Measurements from ENCODE around the gene TMCC1. TPM values are rescaled to one million over a fixed set of nuclear protein-coding genes. Genes with fewer than 3 reads are reported as not detected.

TMCC1 gene
- total RNA-seq, 2 experiments from 2014 or later: 17.6 to 17.8 TPM

DNA sequence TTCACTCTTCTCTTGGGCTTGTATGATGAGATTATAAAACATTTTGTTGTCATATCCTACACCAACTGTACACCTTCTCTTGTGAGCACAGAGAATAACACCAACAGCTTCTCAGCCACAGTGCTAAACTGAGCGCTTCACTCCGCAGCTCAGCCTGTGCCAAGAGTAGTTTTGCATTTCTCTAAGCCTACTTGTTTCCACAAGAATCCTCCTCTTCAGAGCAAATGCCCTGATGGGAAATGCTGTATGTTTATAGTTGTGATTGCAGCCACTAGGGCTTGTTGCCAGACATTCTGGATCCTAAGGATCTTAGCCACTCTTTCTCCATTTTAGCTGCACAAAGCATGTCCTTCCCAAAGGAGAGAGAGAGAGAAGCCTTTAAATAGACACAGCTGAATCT lies 148.3 kb downstream of the TMCC1 start:
- Mint-ChIP-seq H3K27me3 (no peaks in the 10 kb centered on the region), H3K4me1 (peaks cover 14% of the 10 kb centered on the region), H3K27ac (no peak overlapping the region), H3K36me3 (no peaks in the 10 kb centered on the region), H3K4me3 (no peak overlapping the region), H3K9me3 (ENCODE audit: low read depth) (no peaks in the 10 kb centered on the region)
- no peak for DNase-seq
- CTCF ChIA-PET: no interaction called here
- no peak for ATAC-seq

DNA sequence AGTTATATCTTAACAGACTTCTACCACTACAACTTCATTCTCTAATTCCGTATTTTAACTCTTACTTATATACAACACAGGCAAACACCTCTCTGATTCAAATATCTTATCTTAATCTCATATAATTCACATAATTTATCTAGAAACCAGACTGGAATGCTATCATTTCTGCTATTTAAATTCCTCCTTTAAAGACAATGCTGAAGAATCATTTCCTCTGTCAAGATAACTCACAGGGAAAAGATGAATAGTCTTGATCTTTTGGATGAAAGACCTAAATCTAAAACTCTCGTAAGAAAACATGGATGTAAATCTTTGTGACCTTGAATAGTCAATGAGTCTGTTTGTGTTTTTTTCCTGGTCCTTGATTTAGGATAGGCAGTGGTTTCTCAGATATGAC lies 151.7 kb downstream of the TMCC1 start:
- DNase-seq (no peak), ATAC-seq (no peak)
- Mint-ChIP-seq H3K9me3 (ENCODE audit: low read depth) (no peaks in the 10 kb centered on the region), H3K27ac (no peak overlapping the region), H3K27me3 (no peaks in the 10 kb centered on the region), H3K36me3 (no peaks in the 10 kb centered on the region), H3K4me1 (no peaks in the 10 kb centered on the region), H3K4me3 (no peak overlapping the region)
- CTCF ChIA-PET: no interaction called here

DNA sequence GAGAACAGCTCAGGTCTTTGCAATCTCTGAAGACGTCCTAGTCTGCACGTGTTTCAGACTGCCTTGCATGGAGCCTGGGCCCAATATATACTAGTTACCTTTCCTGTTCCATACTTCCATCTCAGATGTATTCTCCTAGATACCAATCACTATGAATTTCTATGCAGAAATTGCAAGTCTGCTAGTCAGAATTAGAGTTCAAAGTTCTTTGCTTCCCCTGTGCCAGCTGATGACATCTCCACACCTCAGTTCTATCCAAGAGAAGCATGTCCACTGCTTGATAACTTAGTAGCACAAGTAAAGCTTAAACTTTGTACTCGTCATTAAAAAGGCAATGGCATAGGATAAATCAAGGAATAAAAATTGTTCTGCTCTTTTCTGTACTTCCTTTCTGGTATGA lies 153.4 kb downstream of the TMCC1 start:
- ATAC-seq (no peak), DNase-seq (no peak)
- CTCF ChIA-PET: no interaction called here
- Mint-ChIP-seq H3K4me3 (no peak overlapping the region), H3K4me1 (no peaks in the 10 kb centered on the region), H3K36me3 (no peaks in the 10 kb centered on the region), H3K9me3 (ENCODE audit: low read depth) (no peaks in the 10 kb centered on the region), H3K27me3 (no peaks in the 10 kb centered on the region), H3K27ac (no peak overlapping the region)

DNA sequence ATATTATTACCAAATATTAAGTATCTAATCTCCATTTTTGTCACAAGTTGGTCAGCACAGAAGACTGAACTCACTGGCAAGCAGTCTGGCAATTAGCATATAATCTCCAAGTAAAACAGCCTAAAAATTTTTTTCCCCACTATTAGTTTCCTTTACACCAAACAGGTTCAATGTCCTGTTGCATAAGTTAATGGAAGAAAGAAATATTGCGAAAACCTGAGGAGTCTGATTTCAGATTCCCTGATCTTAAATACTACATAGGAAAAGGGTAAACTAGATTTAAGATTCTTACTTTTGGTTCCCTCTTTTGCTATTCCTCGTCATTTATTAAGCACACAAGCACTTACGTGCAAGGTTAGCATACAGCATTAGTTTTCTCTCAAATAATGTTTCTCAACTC lies 153.9 kb downstream of the TMCC1 start:
- Mint-ChIP-seq H3K4me3 (no peak overlapping the region), H3K9me3 (ENCODE audit: low read depth) (no peaks in the 10 kb centered on the region), H3K4me1 (no peaks in the 10 kb centered on the region), H3K36me3 (no peaks in the 10 kb centered on the region), H3K27ac (no peak overlapping the region), H3K27me3 (no peaks in the 10 kb centered on the region)
- ATAC-seq (no peak), DNase-seq (no peak)
- CTCF ChIA-PET: no interaction called here

DNA sequence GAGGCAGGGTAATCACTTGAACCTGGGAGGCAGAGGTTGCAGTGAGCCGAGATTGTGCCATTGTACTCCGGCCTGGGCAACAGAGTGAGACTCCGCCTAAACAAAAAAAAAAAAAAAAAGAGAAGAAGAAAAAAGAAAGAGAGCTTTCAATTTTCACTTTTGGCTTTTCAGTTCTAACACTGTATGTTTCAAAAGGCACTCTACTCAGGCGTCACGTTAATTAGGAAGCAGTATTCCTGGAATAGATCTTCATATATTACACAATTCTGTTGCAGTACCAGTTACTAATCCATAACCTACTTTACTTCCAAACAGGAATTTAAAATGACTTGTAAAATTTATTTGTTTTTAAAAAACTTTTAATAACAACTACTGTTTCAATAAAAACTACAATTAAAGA lies 155.3 kb downstream of the TMCC1 start:
- CTCF ChIA-PET: no interaction called here
- no peaks in the 10 kb centered on the region for H3K27me3 Mint-ChIP-seq
- H3K4me1 Mint-ChIP-seq: no peaks in the 10 kb centered on the region
- H3K4me3 Mint-ChIP-seq: no peak overlapping the region
- DNase-seq (no peak), ATAC-seq (no peak)
- H3K36me3 Mint-ChIP-seq: no peaks in the 10 kb centered on the region
- H3K9me3 Mint-ChIP-seq (ENCODE audit: low read depth): no peaks in the 10 kb centered on the region
- H3K27ac Mint-ChIP-seq: no peak overlapping the region

DNA sequence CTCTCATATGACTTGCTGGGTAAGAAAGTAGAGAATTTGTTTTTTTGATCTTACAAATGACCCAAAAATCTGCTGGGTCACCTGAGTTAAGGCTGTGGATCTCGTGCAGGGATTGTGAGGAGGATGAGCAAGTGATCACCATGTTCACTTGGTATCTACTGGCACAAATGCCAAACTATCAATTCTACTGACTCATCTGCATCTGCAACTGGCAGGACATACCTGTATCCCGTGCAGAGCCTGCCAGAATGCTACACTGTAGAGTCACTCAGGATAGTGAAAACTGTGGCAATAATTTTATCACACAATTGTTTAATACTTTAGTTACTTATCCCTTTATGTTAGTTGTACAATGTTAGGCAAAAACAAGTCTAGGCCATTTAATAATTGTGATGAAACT lies 157.4 kb downstream of the TMCC1 start:
- H3K27ac Mint-ChIP-seq: no peak overlapping the region
- ATAC-seq (no peak), DNase-seq (no peak)
- H3K9me3 Mint-ChIP-seq (ENCODE audit: low read depth): no peaks in the 10 kb centered on the region
- no peaks in the 10 kb centered on the region for H3K4me1 Mint-ChIP-seq
- no peaks in the 10 kb centered on the region for H3K27me3 Mint-ChIP-seq
- H3K36me3 Mint-ChIP-seq: no peaks in the 10 kb centered on the region
- CTCF ChIA-PET: no interaction called here
- H3K4me3 Mint-ChIP-seq: no peak overlapping the region

DNA sequence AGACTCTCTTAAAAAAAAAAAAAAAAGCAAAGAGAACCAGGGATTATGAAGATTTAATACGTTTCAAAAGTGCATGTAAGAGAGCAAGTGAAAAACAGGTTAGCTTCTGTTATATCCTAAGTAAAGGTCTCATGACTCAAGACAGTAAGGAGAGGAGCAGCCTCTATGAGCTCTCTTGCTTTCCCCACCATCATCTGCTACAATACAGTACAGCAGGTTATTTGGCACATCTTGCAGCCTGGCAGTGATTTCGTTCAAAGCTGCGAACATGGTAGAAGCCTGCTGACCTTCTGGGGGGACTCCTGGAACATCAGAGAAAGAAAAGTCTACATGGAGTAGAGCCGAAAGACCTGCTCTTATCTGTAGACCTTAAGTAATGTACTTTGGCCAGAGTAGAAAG lies 157.9 kb downstream of the TMCC1 start:
- Mint-ChIP-seq H3K27me3 (no peaks in the 10 kb centered on the region), H3K27ac (no peak overlapping the region), H3K4me3 (no peak overlapping the region), H3K9me3 (ENCODE audit: low read depth) (no peaks in the 10 kb centered on the region), H3K4me1 (no peaks in the 10 kb centered on the region), H3K36me3 (no peaks in the 10 kb centered on the region)
- ATAC-seq (no peak), DNase-seq (no peak)
- CTCF ChIA-PET: no interaction called here

DNA sequence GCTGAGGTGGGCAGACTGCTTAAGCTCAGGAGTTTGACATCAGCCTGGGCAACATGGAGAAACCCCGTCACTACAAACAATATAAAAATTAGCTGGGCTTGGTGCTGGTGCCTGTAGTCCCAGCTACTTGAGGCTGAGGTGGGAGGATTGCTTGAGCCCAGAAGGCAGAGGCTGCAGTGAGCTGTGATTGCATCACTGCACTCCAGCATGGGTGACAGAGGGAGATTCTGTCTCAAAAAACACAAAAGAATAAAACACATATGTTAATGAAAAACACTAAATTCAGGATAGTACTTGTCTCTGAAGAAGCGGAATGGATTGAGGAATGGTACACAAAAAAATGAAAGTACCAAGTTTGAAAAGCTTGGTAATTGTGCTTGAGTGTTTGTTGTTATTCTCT lies 159.1 kb downstream of the TMCC1 start:
- no peak for DNase-seq
- Mint-ChIP-seq H3K27ac (no peak overlapping the region), H3K4me3 (no peak overlapping the region), H3K27me3 (no peaks in the 10 kb centered on the region), H3K9me3 (ENCODE audit: low read depth) (no peaks in the 10 kb centered on the region), H3K36me3 (no peaks in the 10 kb centered on the region), H3K4me1 (no peaks in the 10 kb centered on the region)
- no peak for ATAC-seq
- CTCF ChIA-PET: no interaction called here

DNA sequence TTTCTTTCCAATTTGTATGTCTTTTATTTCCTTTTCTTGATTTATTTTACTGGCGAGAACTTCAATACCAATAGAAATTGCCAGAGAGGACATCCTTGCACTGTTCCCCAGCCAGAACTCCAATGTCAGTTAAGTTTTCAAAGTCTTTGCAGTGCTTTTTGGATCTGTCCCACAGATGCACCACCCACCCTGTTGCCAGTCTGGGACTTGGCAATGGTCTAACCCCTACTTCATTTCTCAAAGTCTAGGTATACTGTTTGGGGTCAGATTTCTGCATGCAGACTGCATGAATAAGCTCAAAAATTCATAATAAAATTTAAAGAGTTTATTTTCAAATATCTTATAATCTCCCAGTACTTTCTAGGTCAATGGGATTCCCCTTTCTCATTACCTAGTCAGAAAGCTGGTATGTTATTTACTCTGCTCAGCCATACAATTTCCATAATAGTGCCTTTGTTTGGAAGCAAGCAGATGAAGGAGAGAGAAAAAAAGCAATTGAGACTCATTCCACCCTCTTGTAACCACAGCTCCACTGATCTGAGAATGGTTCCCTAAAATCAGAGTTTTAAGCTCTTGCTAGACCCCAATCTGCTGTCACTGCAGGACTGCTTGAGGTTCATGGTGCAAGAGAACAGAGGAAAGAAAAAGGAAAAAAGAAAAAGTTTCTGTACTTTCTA lies 161.2 kb downstream of the TMCC1 start:
- H3K27ac Mint-ChIP-seq: no peak overlapping the region
- DNase-seq: no peak
- no peaks in the 10 kb centered on the region for H3K27me3 Mint-ChIP-seq
- CTCF ChIA-PET: interaction anchor here (1.3 kb wide), 1 partner anchor 11 kb away, joined by 3 read pairs; no protein-coding TSS in a partner anchor
- ATAC-seq: no peak
- no peaks in the 10 kb centered on the region for H3K36me3 Mint-ChIP-seq
- H3K4me3 Mint-ChIP-seq: no peak overlapping the region
- no peaks in the 10 kb centered on the region for H3K9me3 Mint-ChIP-seq (ENCODE audit: low read depth)
- H3K4me1 Mint-ChIP-seq: no peaks in the 10 kb centered on the region

DNA sequence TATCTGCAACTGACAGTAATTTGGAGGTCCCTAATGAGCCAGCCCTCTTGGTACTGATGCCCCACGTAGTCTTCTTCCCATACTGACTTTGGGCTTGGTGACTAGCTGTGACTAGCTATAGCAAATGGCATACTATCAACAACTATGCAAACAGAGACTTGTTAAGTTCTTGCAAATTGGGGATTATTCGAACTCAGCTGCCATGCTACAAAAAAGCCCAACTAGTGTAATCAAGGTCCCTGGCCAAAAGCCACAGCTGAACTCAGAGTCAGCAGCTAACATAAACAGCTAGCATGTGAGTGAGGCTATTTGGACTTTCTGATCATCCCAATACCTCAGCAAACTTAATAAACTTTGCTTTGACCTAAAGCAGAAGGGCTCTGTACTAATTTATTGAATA lies 165.8 kb downstream of the TMCC1 start:
- no peak for DNase-seq
- CTCF ChIA-PET: no interaction called here
- H3K27ac Mint-ChIP-seq: no peak overlapping the region

DNA sequence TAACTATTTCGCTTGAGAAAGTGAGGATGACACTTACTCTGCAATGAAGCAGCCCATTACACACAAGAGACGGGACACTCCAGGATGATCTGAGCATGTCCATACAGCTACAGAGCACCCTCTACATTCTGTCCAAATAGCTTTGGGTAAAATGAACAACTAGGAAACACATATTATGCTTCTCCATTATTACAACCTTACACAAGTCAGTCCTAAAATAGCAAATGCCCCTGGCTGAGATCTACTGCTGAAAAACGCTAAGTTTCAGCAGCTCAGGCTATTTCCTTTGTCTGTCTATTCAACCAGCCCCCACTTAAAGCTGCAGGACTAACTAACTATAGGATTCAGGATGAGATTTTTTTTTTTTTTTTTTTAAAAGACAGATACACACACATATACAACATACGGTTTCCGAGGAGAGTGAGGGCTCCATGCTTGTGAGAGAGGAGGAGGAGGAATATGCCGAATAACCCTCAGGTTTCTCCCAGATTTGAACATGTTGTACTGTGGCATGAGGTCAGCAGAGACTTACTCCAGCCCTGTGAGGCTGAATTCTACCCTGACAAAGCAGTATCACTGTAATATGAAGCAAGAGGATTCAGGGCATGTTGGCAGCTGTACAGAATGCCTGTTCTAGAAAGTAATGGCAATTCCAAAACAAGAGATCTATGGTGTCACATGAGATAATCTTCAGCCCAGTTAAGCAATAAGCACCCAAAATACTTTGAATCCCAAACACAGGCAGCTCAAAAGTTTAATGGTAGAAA lies 169.8 kb downstream of the TMCC1 start:
- H3K4me3 Mint-ChIP-seq: no peak overlapping the region
- no peaks in the 10 kb centered on the region for H3K9me3 Mint-ChIP-seq (ENCODE audit: low read depth)
- ATAC-seq (no peak), DNase-seq (no peak)
- no peaks in the 10 kb centered on the region for H3K4me1 Mint-ChIP-seq
- H3K27ac Mint-ChIP-seq: no peak overlapping the region
- no peaks in the 10 kb centered on the region for H3K36me3 Mint-ChIP-seq
- H3K27me3 Mint-ChIP-seq: no peaks in the 10 kb centered on the region
- CTCF ChIA-PET: no interaction called here

More for the DNA sequence above, 165.8 kb downstream of the TMCC1 start:
- no peak for ATAC-seq
- no peaks in the 10 kb centered on the region for H3K36me3 Mint-ChIP-seq
- H3K27me3 Mint-ChIP-seq: no peaks in the 10 kb centered on the region
- no peaks in the 10 kb centered on the region for H3K9me3 Mint-ChIP-seq (ENCODE audit: low read depth)
- H3K4me1 Mint-ChIP-seq: no peaks in the 10 kb centered on the region
- H3K4me3 Mint-ChIP-seq: no peak overlapping the region

DNA sequence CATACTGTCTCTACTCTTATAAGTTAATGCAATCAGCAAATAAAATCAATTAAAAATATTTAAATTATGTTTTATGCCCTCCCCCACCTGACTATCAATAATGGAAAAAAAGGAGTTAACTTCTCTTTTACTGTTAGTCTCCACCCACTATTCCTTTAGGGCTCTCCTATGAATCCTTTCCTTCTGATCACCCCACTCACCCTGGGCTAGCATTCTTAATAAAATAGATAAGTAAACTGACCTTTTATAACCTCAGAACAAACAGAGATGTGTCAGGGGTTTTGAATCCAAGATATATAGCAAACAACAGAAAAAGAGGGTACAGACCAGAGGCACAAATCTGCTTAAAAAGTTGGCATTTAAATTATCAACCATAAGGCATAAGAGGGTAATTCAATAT lies 171.0 kb downstream of the TMCC1 start:
- DNase-seq: no peak
- Mint-ChIP-seq H3K27me3 (no peaks in the 10 kb centered on the region), H3K9me3 (ENCODE audit: low read depth) (no peaks in the 10 kb centered on the region), H3K4me3 (no peak overlapping the region), H3K27ac (no peak overlapping the region), H3K4me1 (no peaks in the 10 kb centered on the region), H3K36me3 (no peaks in the 10 kb centered on the region)
- CTCF ChIA-PET: interaction anchor here (0.6 kb wide), 1 partner anchor 1162 kb away, joined by 5 read pairs; no protein-coding TSS in a partner anchor
- ATAC-seq: no peak

DNA sequence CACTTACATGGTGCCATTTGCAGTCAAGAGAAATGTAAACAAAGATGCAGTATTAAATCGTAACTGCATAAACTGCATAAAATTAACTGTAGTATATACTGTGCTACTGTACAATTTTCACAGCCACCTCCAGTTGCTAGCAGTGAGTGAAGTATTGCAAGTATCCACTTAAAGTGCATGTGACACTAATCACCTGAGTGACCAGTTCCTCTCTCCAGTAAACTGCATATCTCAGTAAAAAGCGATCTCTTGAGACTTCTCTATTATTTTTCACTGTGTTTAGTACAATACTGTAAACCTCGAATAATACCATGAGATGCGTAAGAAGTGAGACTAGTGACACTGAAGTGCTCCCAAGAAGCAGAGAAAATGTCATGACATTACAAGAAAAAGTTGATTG lies 175.3 kb downstream of the TMCC1 start:
- Mint-ChIP-seq H3K27ac (no peak overlapping the region), H3K36me3 (no peaks in the 10 kb centered on the region), H3K4me3 (no peak overlapping the region), H3K4me1 (no peaks in the 10 kb centered on the region), H3K9me3 (ENCODE audit: low read depth) (no peaks in the 10 kb centered on the region), H3K27me3 (no peaks in the 10 kb centered on the region)
- CTCF ChIA-PET: no interaction called here
- no peak for DNase-seq
- no peak for ATAC-seq

DNA sequence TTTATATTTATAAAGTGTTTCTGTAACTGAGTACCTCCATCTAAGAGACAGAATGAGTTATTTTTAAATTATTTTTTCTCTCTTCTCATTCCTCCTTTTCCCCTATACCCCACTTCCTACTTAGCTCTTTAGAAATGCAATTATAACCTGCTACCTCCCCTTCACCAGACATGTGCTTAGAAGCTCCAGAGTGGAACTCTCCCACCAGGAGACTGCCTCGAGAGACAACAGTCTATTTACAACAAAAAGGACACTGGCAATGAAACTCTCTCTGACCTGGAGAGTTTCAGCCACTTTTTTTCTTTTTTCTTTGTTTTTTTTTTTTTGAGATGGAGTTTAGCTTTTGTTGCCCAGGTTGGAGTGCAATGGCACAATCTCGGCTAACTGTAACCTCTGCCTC lies 177.7 kb downstream of the TMCC1 start:
- H3K27me3 Mint-ChIP-seq: no peaks in the 10 kb centered on the region
- H3K4me3 Mint-ChIP-seq: no peak overlapping the region
- no peaks in the 10 kb centered on the region for H3K4me1 Mint-ChIP-seq
- ATAC-seq: no peak
- CTCF ChIA-PET: interaction anchor here (1.4 kb wide), 1 partner anchor 225 kb away, joined by 4 read pairs; no protein-coding TSS in a partner anchor
- no peak for DNase-seq
- no peak overlapping the region for H3K27ac Mint-ChIP-seq
- no peaks in the 10 kb centered on the region for H3K36me3 Mint-ChIP-seq
- H3K9me3 Mint-ChIP-seq (ENCODE audit: low read depth): no peaks in the 10 kb centered on the region

All from activated CD8-positive, alpha-beta memory T cell treated with anti-CD3 and anti-CD28 coated beads, Interleukin-2, amount 10 ng/mL, durations not matched to agents 7 days and 5 days (primary cell).